ENCODE data around the gene FHIT.

DNA sequence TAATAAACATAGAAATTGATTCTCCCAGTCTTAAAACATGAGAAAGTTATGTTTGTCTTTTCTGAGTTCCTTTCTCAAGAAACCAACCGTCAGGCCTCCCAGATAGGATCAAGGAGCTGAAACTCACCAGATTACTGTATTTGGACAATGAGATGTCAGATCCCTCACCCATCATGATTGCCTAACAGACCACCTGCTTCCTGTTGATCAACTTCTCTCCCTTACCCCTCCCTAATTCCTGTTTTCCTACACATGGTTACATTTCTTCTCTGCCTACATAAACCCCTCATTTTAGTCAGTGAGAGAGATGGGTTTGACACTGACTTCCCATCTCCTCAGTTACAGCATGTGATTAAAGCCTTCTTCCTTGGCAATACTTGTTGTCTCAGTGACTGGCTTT, 917.5 kb downstream of the FHIT start:
- no peak for TF ChIP-seq POLR2A (IDR thresholded peaks at IDR 0.05; ENCODE audit: low read length)
- no peak for TF ChIP-seq GATA1 (IDR thresholded peaks at IDR 0.05; ENCODE audit: low read depth, low read length)

All from erythroblast (primary cell).